HCT116 (cell line): ENCODE results near the gene RPL7L1. TPM values are rescaled to one million over a fixed set of nuclear protein-coding genes. Genes with fewer than 3 reads are reported as not detected.

Experiments
- ATAC-seq: fragments of 200-7000 bp; cut with Tn5 transposase; 2 replicates; pipeline ENCODE4 v1.9.1; 2020; ENCODE audit warnings: mild to moderate bottlenecking, moderate library complexity
- BruUV-seq: library from RNA; stranded (reverse); fragments of 400-500 nt; replicated peaks from 2 replicates; lab custom pipeline; 2021; lab: Mats Ljungman, UMichigan
- CTCF ChIA-PET: fragments of 300-600 bp; sonication (Branson Sonifier 250); formaldehyde crosslinking; loops from one replicate; lab custom pipeline; 2021; ENCODE audit warnings: antibody characterized with exemption; lab: Charles Lee
- POLR2A ChIA-PET: fragments of 300-600, 350-600 bp; sonication (Branson Sonifier 250); formaldehyde crosslinking; loops from one replicate; lab custom pipeline; 2021; ENCODE audit warnings: antibody characterized with exemption; lab: Charles Lee
- RAD21 ChIA-PET, 2 experiments: fragments of 300-600 bp; sonication (Branson Sonifier 250); formaldehyde crosslinking; loops; one replicate each; lab custom pipeline; 2023; ENCODE audit warnings: low total read pairs in 2 of 2; ENCODE audit not compliant: uncharacterized antibody in 2 of 2, unreplicated experiment in 2 of 2, low non-redundant PET in 1 of 2; lab: Charles Lee
- DNase-seq: peaks from one replicate; pipeline ENCODE4 v3.0.0-alpha.2; 2010; ENCODE audit warnings: low read depth, low spot score
- H2AFZ ChIP-seq: fragments of 200-600 bp; shearing (Covaris generic), sonication (generic); 2 replicates; pipeline ENCODE4 v1.6.1; 2017; ENCODE audit warnings: low read depth, mixed run types, mixed read lengths, antibody characterized with exemption, low read length; ENCODE audit not compliant: poor library complexity, severe bottlenecking
- H3K27ac ChIP-seq: 2 replicates; pipeline ENCODE4 v1.5.1; 2012; ENCODE audit warnings: low read depth, low read length
- H3K27me3 ChIP-seq: fragments of 200-600 bp; sonication (generic); 2 replicates; pipeline ENCODE4 v1.6.1; 2016; ENCODE audit warnings: mixed run types, low read length, mixed read lengths; ENCODE audit not compliant: insufficient read depth
- H3K36me3 ChIP-seq, 2 experiments: fragments of 200-500 bp in 1 of 2; fragments of 200-600 bp in 1 of 2; sonication (Bioruptor generic) in 1 of 2; sonication (generic) in 1 of 2; 2 replicates each; pipeline versions ENCODE4 v1.5.1 to v1.6.1; 2014 to 2016; ENCODE audit warnings: low read length in 2 of 2, inconsistent platforms in 1 of 2, mixed read lengths in 1 of 2, mixed run types in 1 of 2; ENCODE audit not compliant: insufficient read depth in 2 of 2, control insufficient read depth in 1 of 2
- H3K4me1 ChIP-seq, 2 experiments: fragments of 200-600 bp in 1 of 2; sonication (generic) in 1 of 2; 2 replicates each; pipeline versions ENCODE4 v1.5.1 to v1.6.1; 2012 to 2017; ENCODE audit warnings: low read length in 2 of 2, inconsistent platforms in 1 of 2, mild to moderate bottlenecking in 1 of 2, mixed read lengths in 1 of 2, mixed run types in 1 of 2, moderate library complexity in 1 of 2; ENCODE audit not compliant: insufficient read depth in 2 of 2, control insufficient read depth in 1 of 2
- H3K4me2 ChIP-seq: fragments of 200-600 bp; sonication (generic); 2 replicates; pipeline ENCODE4 v1.6.1; 2017; ENCODE audit warnings: mixed run types, low read length, mixed read lengths
- H3K4me3 ChIP-seq, 2 experiments: fragments of 200-600 bp in 1 of 2; sonication (generic) in 1 of 2; replicated peaks in 1 of 2; 2 replicates each; pipeline ENCODE4 v1.5.1; 2011 to 2016; ENCODE audit warnings: low read length in 2 of 2, control low read depth in 1 of 2, low read depth in 1 of 2, mild to moderate bottlenecking in 1 of 2, mixed read lengths in 1 of 2, mixed run types in 1 of 2
- H3K79me2 ChIP-seq: fragments of 200-600 bp; sonication (generic); 2 replicates; pipeline ENCODE4 v1.6.1; 2017; ENCODE audit warnings: mild to moderate bottlenecking, mixed run types, low read length, moderate library complexity, mixed read lengths; ENCODE audit not compliant: insufficient read depth
- H3K9ac ChIP-seq: fragments of 200-600 bp; sonication (generic); 2 replicates; pipeline ENCODE4 v1.6.1; 2016; ENCODE audit warnings: low read length, mixed read lengths
- H3K9me2 ChIP-seq: fragments of 200-600 bp; sonication (generic), shearing (Covaris generic); 2 replicates; pipeline ENCODE4 v1.6.1; 2017; ENCODE audit warnings: mixed run types, mild to moderate bottlenecking, moderate library complexity; ENCODE audit not compliant: insufficient read depth
- H3K9me3 ChIP-seq, 2 experiments: fragments of 200-500 bp in 1 of 2; fragments of 200-600 bp in 1 of 2; sonication (Bioruptor generic) in 1 of 2; sonication (generic) in 1 of 2; 2 replicates each; pipeline ENCODE4 v1.6.1; 2014 to 2017; ENCODE audit warnings: low read length in 2 of 2, mixed read lengths in 2 of 2, inconsistent platforms in 1 of 2, low read depth in 1 of 2, mild to moderate bottlenecking in 1 of 2, mixed run types in 1 of 2, moderate library complexity in 1 of 2; ENCODE audit not compliant: control insufficient read depth in 1 of 2, insufficient read depth in 1 of 2
- H4K20me1 ChIP-seq: fragments of 200-600 bp; sonication (generic), shearing (Covaris generic); 2 replicates; pipeline ENCODE4 v1.6.1; 2017; ENCODE audit warnings: mixed run types, mild to moderate bottlenecking, moderate library complexity; ENCODE audit not compliant: insufficient read depth
- CBX3 ChIP-seq: IDR thresholded peaks from 2 replicates; pipeline ENCODE4 v1.6.1; 2012; ENCODE audit warnings: low read depth
- CEBPB ChIP-seq: IDR thresholded peaks from 2 replicates; pipeline ENCODE4 v1.6.1; 2012; ENCODE audit warnings: low read depth
- EGR1 ChIP-seq: IDR thresholded peaks from 2 replicates; pipeline ENCODE4 v1.6.1; 2012; ENCODE audit warnings: low read depth
- EZH2 ChIP-seq: fragments of 200-600 bp; sonication (generic); IDR thresholded peaks from 2 replicates; pipeline ENCODE4 v1.6.1; 2017; ENCODE audit warnings: antibody characterized with exemption, mixed run types
- EZH2phosphoT487 ChIP-seq: fragments of 200-600 bp; IDR thresholded peaks from 2 replicates; pipeline ENCODE4 v1.6.1; 2018; ENCODE audit warnings: antibody characterized with exemption, borderline replicate concordance
- FOSL1 ChIP-seq: IDR thresholded peaks from 2 replicates; pipeline ENCODE4 v1.6.1; 2012; ENCODE audit warnings: low read depth
- JUND ChIP-seq: IDR thresholded peaks from 2 replicates; pipeline ENCODE4 v1.6.1; 2012
- POLR2A ChIP-seq: IDR thresholded peaks from 2 replicates; pipeline ENCODE4 v1.7.0; 2011; ENCODE audit warnings: borderline replicate concordance; ENCODE audit not compliant: insufficient read depth, insufficient read length; ENCODE audit errors: extremely low read depth
- POLR2AphosphoS5 ChIP-seq: IDR thresholded peaks from 2 replicates; pipeline ENCODE4 v1.6.1; 2011; ENCODE audit warnings: mild to moderate bottlenecking, low read depth, low read length, moderate library complexity
- RAD21 ChIP-seq: IDR thresholded peaks from 2 replicates; pipeline ENCODE4 v1.6.1; 2012; ENCODE audit warnings: low read depth, mild to moderate bottlenecking
- SIN3A ChIP-seq: IDR thresholded peaks from 2 replicates; pipeline ENCODE4 v1.6.1; 2012; ENCODE audit warnings: low read depth
- SRF ChIP-seq: IDR thresholded peaks from 2 replicates; pipeline ENCODE4 v1.6.1; 2012; ENCODE audit warnings: low read depth
- TCF7L2 ChIP-seq: IDR thresholded peaks from 2 replicates; pipeline ENCODE4 v1.7.0; 2011; ENCODE audit warnings: borderline replicate concordance, inconsistent platforms; ENCODE audit not compliant: insufficient read depth, insufficient read length; ENCODE audit errors: extremely low read depth
- YY1 ChIP-seq: IDR thresholded peaks from 2 replicates; pipeline ENCODE4 v1.6.1; 2011; ENCODE audit warnings: low read length, low read depth, moderate library complexity, mild to moderate bottlenecking; ENCODE audit not compliant: insufficient replicate concordance; ENCODE audit errors: extremely low read depth
- ZFX ChIP-seq: fragments of 450-650 bp; IDR thresholded peaks from 2 replicates; pipeline ENCODE4 v1.6.1; 2017
- ZNF274 ChIP-seq: fragments of 200-500 bp; sonication (Bioruptor generic); IDR thresholded peaks from 2 replicates; pipeline ENCODE4 v1.6.1; 2014; ENCODE audit warnings: mild to moderate bottlenecking, low read depth, low read length, inconsistent platforms
- intact Hi-C: fragments of 100-400 bp; cut with micrococcal nuclease; formaldehyde crosslinking; loops from 2 replicates; pipeline ENCODE4 v1.10.0; 2022
- total RNA-seq: library from RNA; stranded (reverse); gene quantifications from one replicate; pipeline ENCODE4 v1.2.1, GENCODE V29; 2021; ENCODE audit not compliant: unreplicated experiment
- TF ChIP-seq, protein P1 (sequence below): IDR thresholded peaks from 2 replicates; pipeline ENCODE4 v1.6.1; 2012
- TF ChIP-seq, protein P2 (sequence below), 3 experiments: fragments of 200-600 bp in 1 of 3; sonication (generic) in 1 of 3; IDR thresholded peaks in 2 of 3; conservative IDR thresholded peaks in 1 of 3; 2 replicates each; pipeline ENCODE4 v1.5.1; 2012 to 2017; ENCODE audit warnings: low read depth in 2 of 3, low read length in 2 of 3, antibody characterized with exemption in 1 of 3, borderline replicate concordance in 1 of 3, control low read depth in 1 of 3, mild to moderate bottlenecking in 1 of 3, mixed read lengths in 1 of 3, mixed run types in 1 of 3, moderate library complexity in 1 of 3; ENCODE audit not compliant: insufficient read depth in 1 of 3
- TF ChIP-seq, protein P3 (sequence below): IDR thresholded peaks from 2 replicates; pipeline ENCODE4 v1.6.1; 2012; ENCODE audit warnings: low read depth
- TF ChIP-seq, protein P4 (sequence below): IDR thresholded peaks from 2 replicates; pipeline ENCODE4 v1.6.1; 2012

The RPL7L1 gene
- total RNA-seq, 1 experiment from 2014 or later, result 125 TPM

DNA sequence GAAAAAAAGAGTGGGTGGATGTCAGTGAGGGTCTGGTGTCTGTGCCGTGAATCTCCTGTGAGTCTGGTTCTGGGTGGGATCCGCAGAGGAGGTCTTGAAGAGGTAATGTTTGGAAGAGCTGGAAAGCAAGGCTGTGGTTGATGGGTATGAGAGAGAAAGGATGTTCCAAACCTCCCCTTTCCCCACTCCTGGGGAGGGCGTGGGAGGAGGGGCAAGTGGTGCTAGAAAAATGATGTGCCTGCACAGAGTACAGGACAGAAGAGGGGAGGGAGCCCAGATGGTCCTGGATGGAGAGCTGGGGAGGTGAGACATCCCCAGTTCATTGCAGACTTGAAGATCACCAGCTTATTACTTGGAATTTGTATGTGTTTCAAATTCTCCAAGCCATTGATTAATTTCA, 53.0 kb downstream of the RPL7L1 start:
- Histone ChIP-seq H2AFZ (no peak overlapping the region), H3K79me2 (peaks cover 48% of the 10 kb centered on the region), H3K9me3 (no peaks in the 10 kb centered on the region), H3K4me1 (peaks cover 8 to 18% of the 10 kb centered on the region in 2 experiments; a peak in 3 of 4 replicates), H3K9me2 (no peaks in the 10 kb centered on the region), H3K36me3 (peaks cover 25% of the 10 kb centered on the region in 2 experiments; a peak in 3 of 4 replicates), H3K4me3 (no peak overlapping the region), H3K4me2 (no peak overlapping the region), H3K9ac (no peak overlapping the region), H3K27ac (no peak overlapping the region), H4K20me1 (no peaks in the 10 kb centered on the region), H3K27me3 (no peaks in the 10 kb centered on the region)
- DNase-seq (no peak), ATAC-seq (no peak)
- RAD21 ChIA-PET, result no interaction called here
- no TSS peak for BruUV-seq
- intact Hi-C loops, result no loop called here
- CTCF ChIA-PET, result no interaction called here
- TF ChIP-seq TCF7L2, result no peak
- TF ChIP-seq ZFX, result no peak
- TF ChIP-seq SIN3A, result no peak
- TF ChIP-seq CEBPB, result no peak
- TF ChIP-seq POLR2A, result no peak
- TF ChIP-seq, protein P1, sequence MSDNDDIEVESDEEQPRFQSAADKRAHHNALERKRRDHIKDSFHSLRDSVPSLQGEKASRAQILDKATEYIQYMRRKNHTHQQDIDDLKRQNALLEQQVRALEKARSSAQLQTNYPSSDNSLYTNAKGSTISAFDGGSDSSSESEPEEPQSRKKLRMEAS, result no peak
- no peak for TF ChIP-seq EZH2phosphoT487
- no peak for TF ChIP-seq ZNF274
- TF ChIP-seq SRF, result no peak
- no peak for TF ChIP-seq RAD21
- TF ChIP-seq YY1, result no peak
- TF ChIP-seq FOSL1, result no peak
- no peak for TF ChIP-seq JUND
- TF ChIP-seq POLR2AphosphoS5, result no peak
- TF ChIP-seq CBX3, result no peak
- TF ChIP-seq, protein P2, sequence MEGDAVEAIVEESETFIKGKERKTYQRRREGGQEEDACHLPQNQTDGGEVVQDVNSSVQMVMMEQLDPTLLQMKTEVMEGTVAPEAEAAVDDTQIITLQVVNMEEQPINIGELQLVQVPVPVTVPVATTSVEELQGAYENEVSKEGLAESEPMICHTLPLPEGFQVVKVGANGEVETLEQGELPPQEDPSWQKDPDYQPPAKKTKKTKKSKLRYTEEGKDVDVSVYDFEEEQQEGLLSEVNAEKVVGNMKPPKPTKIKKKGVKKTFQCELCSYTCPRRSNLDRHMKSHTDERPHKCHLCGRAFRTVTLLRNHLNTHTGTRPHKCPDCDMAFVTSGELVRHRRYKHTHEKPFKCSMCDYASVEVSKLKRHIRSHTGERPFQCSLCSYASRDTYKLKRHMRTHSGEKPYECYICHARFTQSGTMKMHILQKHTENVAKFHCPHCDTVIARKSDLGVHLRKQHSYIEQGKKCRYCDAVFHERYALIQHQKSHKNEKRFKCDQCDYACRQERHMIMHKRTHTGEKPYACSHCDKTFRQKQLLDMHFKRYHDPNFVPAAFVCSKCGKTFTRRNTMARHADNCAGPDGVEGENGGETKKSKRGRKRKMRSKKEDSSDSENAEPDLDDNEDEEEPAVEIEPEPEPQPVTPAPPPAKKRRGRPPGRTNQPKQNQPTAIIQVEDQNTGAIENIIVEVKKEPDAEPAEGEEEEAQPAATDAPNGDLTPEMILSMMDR (IDR thresholded peaks at IDR 0.05 in 2 of 3, conservative IDR thresholded peaks at IDR 0.05 in 1 of 3; ENCODE audit: borderline replicate concordance in 1 of 3, insufficient read depth in 1 of 3, low read depth in 2 of 3, low read length in 2 of 3), result no peak
- TF ChIP-seq, protein P3, sequence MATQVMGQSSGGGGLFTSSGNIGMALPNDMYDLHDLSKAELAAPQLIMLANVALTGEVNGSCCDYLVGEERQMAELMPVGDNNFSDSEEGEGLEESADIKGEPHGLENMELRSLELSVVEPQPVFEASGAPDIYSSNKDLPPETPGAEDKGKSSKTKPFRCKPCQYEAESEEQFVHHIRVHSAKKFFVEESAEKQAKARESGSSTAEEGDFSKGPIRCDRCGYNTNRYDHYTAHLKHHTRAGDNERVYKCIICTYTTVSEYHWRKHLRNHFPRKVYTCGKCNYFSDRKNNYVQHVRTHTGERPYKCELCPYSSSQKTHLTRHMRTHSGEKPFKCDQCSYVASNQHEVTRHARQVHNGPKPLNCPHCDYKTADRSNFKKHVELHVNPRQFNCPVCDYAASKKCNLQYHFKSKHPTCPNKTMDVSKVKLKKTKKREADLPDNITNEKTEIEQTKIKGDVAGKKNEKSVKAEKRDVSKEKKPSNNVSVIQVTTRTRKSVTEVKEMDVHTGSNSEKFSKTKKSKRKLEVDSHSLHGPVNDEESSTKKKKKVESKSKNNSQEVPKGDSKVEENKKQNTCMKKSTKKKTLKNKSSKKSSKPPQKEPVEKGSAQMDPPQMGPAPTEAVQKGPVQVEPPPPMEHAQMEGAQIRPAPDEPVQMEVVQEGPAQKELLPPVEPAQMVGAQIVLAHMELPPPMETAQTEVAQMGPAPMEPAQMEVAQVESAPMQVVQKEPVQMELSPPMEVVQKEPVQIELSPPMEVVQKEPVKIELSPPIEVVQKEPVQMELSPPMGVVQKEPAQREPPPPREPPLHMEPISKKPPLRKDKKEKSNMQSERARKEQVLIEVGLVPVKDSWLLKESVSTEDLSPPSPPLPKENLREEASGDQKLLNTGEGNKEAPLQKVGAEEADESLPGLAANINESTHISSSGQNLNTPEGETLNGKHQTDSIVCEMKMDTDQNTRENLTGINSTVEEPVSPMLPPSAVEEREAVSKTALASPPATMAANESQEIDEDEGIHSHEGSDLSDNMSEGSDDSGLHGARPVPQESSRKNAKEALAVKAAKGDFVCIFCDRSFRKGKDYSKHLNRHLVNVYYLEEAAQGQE, result no peak
- no peak for TF ChIP-seq EGR1
- TF ChIP-seq EZH2, result no peak
- TF ChIP-seq, protein P4, sequence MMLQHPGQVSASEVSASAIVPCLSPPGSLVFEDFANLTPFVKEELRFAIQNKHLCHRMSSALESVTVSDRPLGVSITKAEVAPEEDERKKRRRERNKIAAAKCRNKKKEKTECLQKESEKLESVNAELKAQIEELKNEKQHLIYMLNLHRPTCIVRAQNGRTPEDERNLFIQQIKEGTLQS, result no peak
- POLR2A ChIA-PET, result no interaction called here
